ENCODE measurements around the gene HES5.
"Not testable (repeated sequence)": the region's sequence is repeated elsewhere in the genome, so short reads cannot be mapped to it uniquely, and the experiment has no call there.

Gene HES5

DNA sequence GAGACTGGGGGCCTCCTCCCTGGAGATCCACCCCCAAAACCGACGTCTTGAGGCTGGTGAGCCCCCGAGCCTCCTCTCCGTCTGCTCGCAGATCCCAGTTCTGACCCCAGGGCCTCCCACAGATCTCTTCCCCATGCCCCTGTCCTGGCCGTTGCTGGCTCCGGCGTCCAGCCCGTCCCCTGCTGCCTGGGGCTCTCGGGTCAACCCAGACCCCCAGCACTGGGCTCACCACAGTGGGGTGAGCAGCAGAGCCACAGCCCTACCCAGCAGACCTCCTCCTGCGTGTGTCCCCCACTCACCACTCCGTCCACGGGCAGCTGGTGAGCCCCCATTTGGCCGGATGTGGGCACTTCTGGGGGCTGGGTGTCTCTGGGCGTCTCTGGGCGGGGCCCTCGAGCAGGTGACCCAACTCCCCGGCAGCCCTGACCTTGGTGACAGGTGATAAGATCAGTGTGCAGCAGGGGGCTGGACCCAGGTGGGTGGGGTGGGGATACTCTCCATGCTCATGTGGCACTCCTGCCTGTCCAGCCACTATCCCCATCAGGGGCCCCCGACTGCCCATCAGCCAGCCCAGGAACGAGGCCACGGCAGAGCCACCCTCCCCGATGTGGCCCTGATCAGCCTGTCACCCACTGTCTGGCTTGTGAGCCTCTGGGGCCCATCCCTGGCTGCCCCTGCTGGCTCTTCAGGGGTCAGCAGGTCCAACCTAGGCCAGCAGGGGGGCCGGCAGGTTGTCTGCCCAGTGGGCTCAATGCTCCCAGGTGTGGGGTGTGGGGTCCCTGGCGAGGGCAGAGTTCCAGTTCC, 26.8 kb upstream of the HES5 start:
- H3K36me3 ChIP-seq (replicated peaks) = no peaks in the 10 kb centered on the region
- H3K9me3 ChIP-seq = no peaks in the 10 kb centered on the region
- in situ Hi-C loops (cut with MboI; ENCODE audit: low sequenced_read_pairs) = no loop called here
- H3K4me3 ChIP-seq = no peak overlapping the region
- no peak for DNase-seq (ENCODE audit: low spot score in 2 of 2)
- no peaks in the 10 kb centered on the region for H3K27me3 ChIP-seq (ENCODE audit: low read depth)
- no peaks in the 10 kb centered on the region for H3K4me1 ChIP-seq

DNA sequence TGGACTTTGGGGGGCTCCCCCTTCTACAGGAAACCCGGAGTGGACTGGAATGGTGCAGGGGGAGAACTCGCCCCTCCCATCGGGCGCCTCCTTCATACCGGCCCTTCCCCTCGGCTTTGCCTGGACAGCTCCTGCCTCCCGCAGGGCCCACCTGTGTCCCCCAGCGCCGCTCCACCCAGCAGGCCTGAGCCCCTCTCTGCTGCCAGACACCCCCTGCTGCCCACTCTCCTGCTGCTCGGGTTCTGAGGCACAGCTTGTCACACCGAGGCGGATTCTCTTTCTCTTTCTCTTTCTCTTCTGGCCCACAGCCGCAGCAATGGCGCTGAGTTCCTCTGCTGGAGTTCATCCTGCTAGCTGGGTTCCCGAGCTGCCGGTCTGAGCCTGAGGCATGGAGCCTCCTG, 26.2 kb upstream of the HES5 start, which contains the start of gene TNFRSF14:
TNFRSF14 (plus strand) TSS at position 95 of the 401 bp plus-strand sequence; CDS start at position 389, 294 bp downstream.
- Histone ChIP-seq H3K27me3 (ENCODE audit: low read depth) (no peaks in the 10 kb centered on the region), H3K4me1 (no peaks in the 10 kb centered on the region), H3K9me3 (no peaks in the 10 kb centered on the region), H3K36me3 (replicated peaks) (no peaks in the 10 kb centered on the region), H3K4me3 (no peak within 1 kb of the TSS)
- DNase-seq (ENCODE audit: low spot score in 2 of 2) = no peak
- in situ Hi-C loops (cut with MboI; ENCODE audit: low sequenced_read_pairs) = no loop called here

DNA sequence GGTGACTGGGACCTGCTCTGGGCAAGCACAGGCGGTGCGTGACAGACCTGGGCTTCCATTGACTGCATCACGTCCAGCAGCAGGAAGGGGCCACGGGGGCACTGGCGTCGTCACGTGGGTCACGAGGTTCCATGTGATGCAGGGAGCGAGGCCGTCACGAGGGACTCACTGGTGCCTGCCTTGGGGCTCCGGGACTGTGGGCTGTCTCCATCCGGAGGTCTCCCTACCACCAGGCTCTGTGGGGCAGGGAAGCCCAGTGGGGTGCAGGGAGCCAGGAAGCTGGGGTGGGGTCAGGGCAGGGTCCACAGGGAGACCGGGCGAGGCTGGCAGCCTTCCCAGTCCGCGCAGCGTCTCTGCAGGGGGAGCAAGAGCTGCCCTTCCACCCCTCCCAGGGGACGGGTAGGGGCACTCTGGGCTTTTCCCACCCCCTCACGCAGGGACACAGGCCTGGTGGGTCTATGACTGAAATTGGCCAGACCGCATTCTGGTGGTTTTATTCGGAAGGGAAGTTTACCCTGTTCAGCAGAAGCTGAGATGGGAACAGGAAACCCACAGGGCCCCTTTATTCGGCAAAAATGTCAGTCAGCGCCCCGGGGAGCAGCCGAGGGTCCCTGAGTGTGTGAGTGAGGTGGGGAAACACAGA, 25.7 kb upstream of the HES5 start:
- H3K36me3 ChIP-seq (replicated peaks) = no peaks in the 10 kb centered on the region
- in situ Hi-C loops (cut with MboI; ENCODE audit: low sequenced_read_pairs) = no loop called here
- H3K27me3 ChIP-seq (ENCODE audit: low read depth) = no peaks in the 10 kb centered on the region
- no peaks in the 10 kb centered on the region for H3K9me3 ChIP-seq
- no peak for DNase-seq (ENCODE audit: low spot score in 2 of 2)
- no peak overlapping the region for H3K4me3 ChIP-seq
- H3K4me1 ChIP-seq = no peaks in the 10 kb centered on the region

DNA sequence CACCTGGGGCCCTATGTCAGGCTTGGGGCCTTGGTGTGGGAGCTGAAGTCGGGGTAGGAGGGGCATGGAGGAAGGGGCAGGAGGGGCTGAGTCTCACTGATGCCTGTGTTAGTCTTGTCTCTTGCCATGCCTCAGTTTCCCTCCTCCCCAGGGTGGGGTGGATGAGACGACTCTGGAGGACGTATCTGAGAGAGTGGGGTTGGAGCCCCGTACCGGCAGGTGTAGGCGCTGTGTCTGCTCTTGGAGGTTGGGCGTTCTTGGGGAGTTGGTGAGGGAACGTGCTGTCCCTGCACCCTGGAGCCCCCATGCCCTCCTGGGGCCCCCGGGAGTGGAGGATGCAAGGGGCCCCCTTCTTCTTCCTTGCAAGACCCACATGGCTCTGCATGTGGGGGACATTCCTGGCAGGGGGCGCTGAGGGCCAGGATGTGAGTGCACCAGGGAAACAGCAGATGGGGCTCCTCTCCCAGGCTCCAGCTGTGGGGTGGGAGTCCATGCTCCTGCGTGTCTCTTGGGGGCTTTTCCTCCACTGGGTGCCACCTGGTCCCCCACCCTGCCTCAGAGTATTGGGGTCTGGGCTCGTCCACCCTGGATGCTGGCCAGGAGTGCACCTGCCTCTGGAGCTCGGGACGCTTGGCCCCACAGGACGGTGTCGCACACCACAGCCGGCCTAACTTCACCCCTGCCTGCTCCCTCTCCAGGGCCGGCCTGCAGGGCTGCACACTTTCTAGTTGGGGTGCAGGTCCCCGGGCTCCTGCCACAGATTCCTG, 24.7 kb upstream of the HES5 start:
- H3K4me1 ChIP-seq = no peaks in the 10 kb centered on the region
- DNase-seq (ENCODE audit: low spot score in 2 of 2) = no peak

DNA sequence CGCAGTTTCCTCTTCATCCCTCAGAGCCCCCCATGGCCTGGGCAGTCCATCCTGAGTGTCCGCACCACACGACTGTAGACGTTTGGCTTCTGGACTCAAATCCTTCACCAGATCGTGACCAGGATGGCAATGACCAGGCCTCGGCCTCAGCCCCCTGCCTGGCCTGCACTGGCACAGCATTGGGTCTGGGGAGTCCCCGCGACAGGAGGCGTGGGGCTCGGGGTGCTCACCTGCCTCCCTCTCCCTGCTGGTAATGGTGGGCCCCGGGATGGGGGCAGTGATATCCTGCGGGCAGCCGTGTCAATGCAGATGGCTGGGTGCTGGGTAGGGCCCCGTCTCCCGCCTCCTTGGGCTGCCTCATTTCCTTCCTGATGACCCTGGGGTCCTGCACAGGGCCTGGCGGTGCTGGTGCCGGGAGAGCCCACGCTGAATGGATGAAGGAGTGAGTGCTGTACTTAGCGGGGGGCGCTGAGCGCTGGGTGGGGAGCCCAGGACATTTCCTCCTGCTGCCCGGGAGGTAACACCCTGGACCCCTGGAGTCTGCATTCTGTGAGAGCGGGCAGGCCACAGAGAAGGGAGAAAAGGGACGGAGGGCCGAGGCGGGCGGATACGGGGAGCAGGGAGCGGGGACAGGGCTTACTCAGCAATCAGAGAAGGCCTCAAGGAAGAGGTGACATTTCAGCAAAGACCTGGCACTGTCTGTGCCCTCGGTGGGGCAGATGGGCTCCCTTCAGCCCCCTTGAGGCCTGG, 24.0 kb upstream of the HES5 start:
- H3K27me3 ChIP-seq (ENCODE audit: low read depth) = no peaks in the 10 kb centered on the region
- no peaks in the 10 kb centered on the region for H3K9me3 ChIP-seq
- H3K36me3 ChIP-seq (replicated peaks) = no peaks in the 10 kb centered on the region
- H3K4me3 ChIP-seq = no peak overlapping the region
- H3K4me1 ChIP-seq = no peaks in the 10 kb centered on the region
- in situ Hi-C loops (cut with MboI; ENCODE audit: low sequenced_read_pairs) = no loop called here
- no peak for DNase-seq (ENCODE audit: low spot score in 2 of 2)

More for the DNA sequence above, 24.7 kb upstream of the HES5 start:
- H3K27me3 ChIP-seq (ENCODE audit: low read depth) = no peaks in the 10 kb centered on the region
- no peaks in the 10 kb centered on the region for H3K9me3 ChIP-seq
- H3K4me3 ChIP-seq = no peak overlapping the region
- in situ Hi-C loops (cut with MboI; ENCODE audit: low sequenced_read_pairs) = no loop called here
- no peaks in the 10 kb centered on the region for H3K36me3 ChIP-seq (replicated peaks)

DNA sequence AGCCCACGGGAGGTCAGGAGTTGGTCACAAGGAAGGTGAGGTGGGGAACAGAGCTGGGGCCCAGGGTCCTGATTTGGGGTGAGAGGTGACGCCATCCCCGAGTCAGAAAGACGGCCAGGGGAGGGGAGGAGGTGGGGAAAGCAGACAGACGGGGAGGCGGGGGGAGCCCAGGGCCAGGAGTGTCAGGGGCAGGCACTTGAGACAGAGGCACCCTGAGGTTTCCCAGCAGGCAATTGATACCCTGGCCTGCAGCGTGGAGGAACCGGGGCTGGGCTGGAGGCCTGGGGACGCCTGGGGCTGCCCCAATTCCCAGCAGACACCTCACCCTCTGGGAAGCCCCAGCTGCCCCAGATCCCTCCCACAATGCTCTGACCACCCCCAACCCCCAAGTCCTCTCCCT, 23.0 kb upstream of the HES5 start:
- DNase-seq (ENCODE audit: low spot score in 2 of 2); H3K4me1 ChIP-seq; H3K36me3 ChIP-seq (replicated peaks); H3K27me3 ChIP-seq (ENCODE audit: low read depth); H3K4me3 ChIP-seq; H3K9me3 ChIP-seq; in situ Hi-C loops (cut with MboI; ENCODE audit: low sequenced_read_pairs): not testable (repeated sequence)

DNA sequence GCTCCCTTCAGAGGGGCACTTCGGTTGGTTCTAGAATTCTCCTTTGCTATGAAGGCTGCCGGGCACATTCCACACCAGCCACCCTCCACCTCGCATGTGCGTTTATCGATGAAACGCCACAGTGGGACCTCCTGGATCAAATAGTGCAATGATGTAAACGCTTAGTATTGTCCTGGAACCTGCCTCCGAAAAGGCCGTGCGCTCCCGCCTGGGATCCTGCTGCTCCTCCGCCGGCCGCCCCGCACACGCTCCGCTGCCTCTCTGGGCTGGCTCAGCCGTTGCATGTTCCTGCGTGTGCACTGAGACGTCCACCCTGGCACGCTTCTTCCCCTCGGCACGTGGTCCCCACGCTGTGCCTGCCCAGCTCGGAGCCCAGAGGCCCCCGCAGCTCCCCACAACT, 22.1 kb upstream of the HES5 start:
- no peak overlapping the region for H3K4me3 ChIP-seq
- no peak for DNase-seq (ENCODE audit: low spot score in 2 of 2)
- no peaks in the 10 kb centered on the region for H3K36me3 ChIP-seq (replicated peaks)
- in situ Hi-C loops (cut with MboI; ENCODE audit: low sequenced_read_pairs) = no loop called here
- no peaks in the 10 kb centered on the region for H3K27me3 ChIP-seq (ENCODE audit: low read depth)
- peaks cover 12% of the 10 kb centered on the region for H3K4me1 ChIP-seq
- no peaks in the 10 kb centered on the region for H3K9me3 ChIP-seq

DNA sequence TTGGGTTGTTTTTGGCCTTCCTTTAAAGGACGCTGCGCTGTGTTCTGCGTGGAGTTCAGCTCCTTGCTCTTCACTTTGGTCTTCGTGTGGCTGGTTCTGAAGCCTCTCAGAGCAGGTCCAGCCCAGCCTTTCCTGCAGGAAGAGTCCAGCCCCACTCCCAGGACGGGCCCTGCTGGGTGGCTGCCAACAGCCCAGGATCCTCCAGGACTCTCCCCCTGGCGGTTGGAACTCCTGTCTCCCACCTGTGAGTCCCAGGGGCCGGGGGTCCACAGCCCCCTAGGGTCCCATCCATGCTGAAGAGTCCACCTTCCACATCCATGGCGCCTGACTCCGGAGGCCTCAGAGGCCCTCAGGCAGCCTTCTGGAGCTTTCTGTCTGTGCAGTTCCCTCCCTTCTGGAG, 21.5 kb upstream of the HES5 start:
- H3K9me3 ChIP-seq; DNase-seq (ENCODE audit: low spot score in 2 of 2); in situ Hi-C loops (cut with MboI; ENCODE audit: low sequenced_read_pairs); H3K27me3 ChIP-seq (ENCODE audit: low read depth); H3K36me3 ChIP-seq (replicated peaks); H3K4me3 ChIP-seq: not testable (repeated sequence)
- peaks cover 15% of the 10 kb centered on the region for H3K4me1 ChIP-seq

DNA sequence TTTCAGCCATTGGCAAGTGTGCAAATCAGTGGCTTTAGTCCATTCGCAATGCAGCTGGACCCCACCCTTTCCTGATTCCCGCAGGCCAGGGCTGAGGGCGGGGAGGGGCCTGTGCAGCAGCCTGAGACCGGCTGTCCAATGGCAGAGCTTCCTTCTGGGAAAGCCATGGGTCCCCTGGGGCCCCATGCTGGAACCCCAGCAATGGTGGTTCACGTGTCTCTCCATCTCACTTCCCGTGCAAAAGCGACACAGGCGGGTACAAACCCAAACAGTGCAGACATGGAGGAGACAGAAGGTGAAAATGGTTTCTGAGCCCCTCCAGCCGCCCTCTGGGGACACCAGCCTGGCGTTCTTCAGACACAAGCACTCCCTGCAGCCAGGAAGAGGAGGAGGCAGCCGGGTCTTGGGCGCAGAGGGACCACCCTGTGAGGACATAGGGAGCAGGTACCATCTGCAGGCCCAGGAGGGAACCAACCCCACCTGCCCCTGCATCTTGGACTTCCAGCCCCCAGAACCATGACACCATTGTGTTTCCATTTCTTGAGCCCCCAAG, 20.3 kb upstream of the HES5 start:
- in situ Hi-C loops (cut with MboI; ENCODE audit: low sequenced_read_pairs); H3K36me3 ChIP-seq (replicated peaks); DNase-seq (ENCODE audit: low spot score in 2 of 2); H3K4me3 ChIP-seq; H3K9me3 ChIP-seq; H3K27me3 ChIP-seq (ENCODE audit: low read depth): not testable (repeated sequence)
- H3K4me1 ChIP-seq = peaks cover 24% of the 10 kb centered on the region

DNA sequence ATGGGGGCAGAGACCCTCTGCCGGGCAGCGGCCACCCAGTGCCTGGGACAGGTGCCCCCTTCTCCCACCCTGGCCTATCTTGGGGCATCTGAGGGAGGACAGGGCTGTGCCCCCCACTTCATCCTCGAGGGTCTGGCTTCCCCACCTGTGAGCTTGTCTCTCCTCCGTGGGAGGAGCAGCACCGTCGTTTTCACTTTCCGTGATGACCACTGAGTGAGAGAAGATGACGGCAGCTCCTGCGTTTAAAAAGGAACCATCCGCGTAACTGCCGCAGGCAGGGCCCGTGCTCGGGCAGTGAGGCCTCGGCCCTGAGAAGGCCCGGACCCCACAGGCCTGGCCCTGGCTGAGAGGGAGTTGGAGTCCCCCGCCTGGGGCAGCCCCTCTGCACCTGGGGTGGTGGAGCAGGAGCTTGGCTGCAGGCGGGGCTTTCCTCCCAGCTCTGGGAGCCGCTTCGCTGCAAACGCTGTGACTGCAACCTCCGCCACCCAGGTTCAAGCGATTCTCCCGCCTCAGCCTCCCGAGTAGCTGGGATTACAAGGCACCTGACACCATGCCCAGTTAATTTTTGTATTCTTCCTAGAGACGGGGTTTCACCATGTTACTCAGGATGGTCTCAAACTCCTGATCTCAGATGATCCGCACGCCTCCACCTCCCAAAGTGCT, 19.4 kb upstream of the HES5 start:
- not testable (repeated sequence) for DNase-seq (ENCODE audit: low spot score in 2 of 2); H3K36me3 ChIP-seq (replicated peaks); H3K27me3 ChIP-seq (ENCODE audit: low read depth); H3K4me3 ChIP-seq; H3K9me3 ChIP-seq
- in situ Hi-C loops (cut with MboI; ENCODE audit: low sequenced_read_pairs) = loop anchor here (5.0 kb wide), 1 partner anchor 137 kb away; the partner anchor contains the start of gene PEX10
- peaks cover 32% of the 10 kb centered on the region for H3K4me1 ChIP-seq

DNA sequence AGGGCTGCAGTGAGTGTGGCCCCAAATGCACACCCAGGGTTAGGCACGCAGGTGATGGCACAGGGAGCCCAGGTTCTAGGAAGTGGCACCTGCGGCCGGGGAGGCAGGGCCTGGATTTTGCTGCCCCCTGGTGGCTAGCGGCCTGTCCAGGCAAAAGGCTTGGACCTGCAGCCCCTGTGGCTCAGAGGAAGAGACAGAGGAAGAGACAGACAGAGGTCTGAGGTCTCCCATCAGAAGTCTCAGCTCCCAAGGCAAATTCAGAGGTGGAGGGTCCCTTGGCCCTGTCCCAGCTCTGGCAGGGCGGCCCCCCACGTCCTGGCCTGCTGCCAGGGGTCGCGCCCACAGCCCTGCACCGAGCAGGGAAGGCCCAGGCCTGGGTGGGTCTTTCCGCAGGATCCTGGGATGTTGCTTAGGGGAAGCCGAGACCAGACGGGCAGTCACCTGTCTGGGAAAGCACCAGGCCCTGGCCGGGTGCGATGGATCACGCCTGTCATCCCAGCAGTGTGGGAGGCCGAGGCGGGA, 18.1 kb upstream of the HES5 start:
- no peaks in the 10 kb centered on the region for H3K27me3 ChIP-seq (ENCODE audit: low read depth)
- H3K4me1 ChIP-seq = peaks cover 43% of the 10 kb centered on the region
- H3K9me3 ChIP-seq = no peaks in the 10 kb centered on the region
- in situ Hi-C loops (cut with MboI; ENCODE audit: low sequenced_read_pairs) = loop anchor here (5.0 kb wide), 1 partner anchor 136 kb away; the partner anchor contains the start of gene PEX10
- no peak overlapping the region for H3K4me3 ChIP-seq
- H3K36me3 ChIP-seq (replicated peaks) = no peaks in the 10 kb centered on the region
- DNase-seq (ENCODE audit: low spot score in 2 of 2) = peak; percentile 58 to 89

DNA sequence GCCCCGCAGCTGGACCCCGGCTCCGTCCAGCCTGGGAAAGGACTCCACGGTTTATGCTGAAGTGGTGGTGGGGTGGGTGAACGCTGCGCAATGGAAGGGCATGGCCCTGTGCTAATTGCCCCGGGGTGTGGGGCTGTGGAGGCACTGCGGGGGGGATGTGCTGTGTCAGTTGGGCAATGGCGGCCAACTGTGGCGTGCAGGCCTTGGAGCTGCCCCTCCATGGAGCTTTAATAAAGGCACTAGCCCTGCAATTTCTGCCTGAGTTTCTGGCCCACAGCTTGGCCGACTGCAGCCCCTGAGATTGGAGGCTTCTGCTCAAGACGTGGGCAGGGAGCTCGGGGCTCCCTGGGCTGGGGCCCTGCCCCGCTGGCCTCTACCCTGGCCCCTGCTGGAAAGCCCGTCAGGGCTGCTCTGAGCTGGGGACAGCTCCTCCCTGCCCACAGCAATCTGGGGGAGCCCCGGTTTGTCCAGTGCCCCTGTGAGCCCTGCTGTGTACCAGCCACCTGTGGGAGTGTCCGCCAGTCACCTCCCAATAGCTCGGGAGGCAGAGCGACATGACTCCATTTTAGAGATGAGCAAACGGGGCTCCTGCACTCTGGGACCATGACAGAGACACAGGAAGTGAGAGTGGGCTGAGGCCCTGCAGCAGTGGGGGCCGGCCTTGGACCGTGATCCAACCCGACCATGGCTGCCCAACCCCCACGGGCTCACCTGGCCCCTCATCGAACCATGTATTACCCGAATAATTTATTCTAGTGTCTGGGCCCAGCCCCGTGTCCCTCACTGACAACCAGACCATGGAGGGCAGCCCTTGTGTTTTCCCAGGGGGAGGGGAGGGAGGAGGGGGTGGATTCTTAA, 17.4 kb upstream of the HES5 start:
- Histone ChIP-seq H3K4me3 (peak overlapping the region; percentile 37), H3K9me3 (no peaks in the 10 kb centered on the region), H3K27me3 (ENCODE audit: low read depth) (no peaks in the 10 kb centered on the region), H3K4me1 (peaks cover 43% of the 10 kb centered on the region), H3K36me3 (replicated peaks) (no peaks in the 10 kb centered on the region)
- in situ Hi-C loops (cut with MboI; ENCODE audit: low sequenced_read_pairs) = loop anchor here (5.0 kb wide), 1 partner anchor 135 kb away; the partner anchor contains the start of gene PEX10
- DNase-seq (ENCODE audit: low spot score in 2 of 2) = no peak

Data from HAP-1 (cell line).